ENCODE data around the gene CST7. TPM values are rescaled to one million over a fixed set of nuclear protein-coding genes. Genes with fewer than 3 reads are reported as not detected.
A peak's percentile ranks its signal among the peaks of the same experiment; 100 is the strongest.

CST7 gene
- total RNA-seq, 1 donor from 2014 or later: not detected

- H3K4me3 Mint-ChIP-seq (ENCODE audit: unreplicated experiment): no peak overlapping the region
- peaks cover 37% of the 10 kb centered on the region for H3K36me3 Mint-ChIP-seq (ENCODE audit: unreplicated experiment)
- H3K9me3 Mint-ChIP-seq (ENCODE audit: unreplicated experiment): peaks cover 8% of the 10 kb centered on the region
- no peak overlapping the region for H3K27ac Mint-ChIP-seq (ENCODE audit: unreplicated experiment)
- no peak for TF ChIP-seq CTCF (IDR thresholded peaks at IDR 0.05; ENCODE audit: partially characterized antibody, unreplicated experiment)
- no peak for DNase-seq
- H3K27me3 Mint-ChIP-seq (ENCODE audit: unreplicated experiment): peaks cover 6% of the 10 kb centered on the region
- peaks cover 16% of the 10 kb centered on the region for H3K4me1 Mint-ChIP-seq (ENCODE audit: low read depth, unreplicated experiment)
Observed at GRCh38 chr20:24981790-24982189, 32.7 kb downstream of the CST7 start.

GRCh38 chr20:24983896-24984295 is 34.8 kb downstream of the CST7 start:
- no peak for DNase-seq
- Mint-ChIP-seq H3K36me3 (ENCODE audit: unreplicated experiment) (peaks cover 30% of the 10 kb centered on the region), H3K4me1 (ENCODE audit: low read depth, unreplicated experiment) (peaks cover 25% of the 10 kb centered on the region)

GRCh38 chr20:24984961-24985640 is 36.0 kb downstream of the CST7 start:
- no peak for DNase-seq
- H3K4me3 Mint-ChIP-seq (ENCODE audit: unreplicated experiment): no peak overlapping the region
- H3K36me3 Mint-ChIP-seq (ENCODE audit: unreplicated experiment): peaks cover 18% of the 10 kb centered on the region
- peaks cover 2% of the 10 kb centered on the region for H3K27me3 Mint-ChIP-seq (ENCODE audit: unreplicated experiment)
- no peak for TF ChIP-seq CTCF (IDR thresholded peaks at IDR 0.05; ENCODE audit: partially characterized antibody, unreplicated experiment)
- peaks cover 6% of the 10 kb centered on the region for H3K9me3 Mint-ChIP-seq (ENCODE audit: unreplicated experiment)
- peaks cover 31% of the 10 kb centered on the region for H3K4me1 Mint-ChIP-seq (ENCODE audit: low read depth, unreplicated experiment)
- H3K27ac Mint-ChIP-seq (ENCODE audit: unreplicated experiment): peak overlapping the region; percentile 49

More at GRCh38 chr20:24983896-24984295, 34.8 kb downstream of the CST7 start:
- Mint-ChIP-seq H3K9me3 (ENCODE audit: unreplicated experiment) (peaks cover 6% of the 10 kb centered on the region), H3K4me3 (ENCODE audit: unreplicated experiment) (no peak overlapping the region), H3K27me3 (ENCODE audit: unreplicated experiment) (peaks cover 6% of the 10 kb centered on the region), H3K27ac (ENCODE audit: unreplicated experiment) (no peak overlapping the region)
- no peak for TF ChIP-seq CTCF (IDR thresholded peaks at IDR 0.05; ENCODE audit: partially characterized antibody, unreplicated experiment)

- no peak for DNase-seq
- H3K36me3 Mint-ChIP-seq (ENCODE audit: unreplicated experiment): peaks cover 14% of the 10 kb centered on the region
- H3K27ac Mint-ChIP-seq (ENCODE audit: unreplicated experiment): no peak overlapping the region
- H3K9me3 Mint-ChIP-seq (ENCODE audit: unreplicated experiment): peaks cover 9% of the 10 kb centered on the region
- no peak for TF ChIP-seq CTCF (IDR thresholded peaks at IDR 0.05; ENCODE audit: partially characterized antibody, unreplicated experiment)
- H3K4me1 Mint-ChIP-seq (ENCODE audit: low read depth, unreplicated experiment): peaks cover 38% of the 10 kb centered on the region
- peaks cover 2% of the 10 kb centered on the region for H3K27me3 Mint-ChIP-seq (ENCODE audit: unreplicated experiment)
- no peak overlapping the region for H3K4me3 Mint-ChIP-seq (ENCODE audit: unreplicated experiment)
Observed at GRCh38 chr20:24985802-24986201, 36.7 kb downstream of the CST7 start.

DNA sequence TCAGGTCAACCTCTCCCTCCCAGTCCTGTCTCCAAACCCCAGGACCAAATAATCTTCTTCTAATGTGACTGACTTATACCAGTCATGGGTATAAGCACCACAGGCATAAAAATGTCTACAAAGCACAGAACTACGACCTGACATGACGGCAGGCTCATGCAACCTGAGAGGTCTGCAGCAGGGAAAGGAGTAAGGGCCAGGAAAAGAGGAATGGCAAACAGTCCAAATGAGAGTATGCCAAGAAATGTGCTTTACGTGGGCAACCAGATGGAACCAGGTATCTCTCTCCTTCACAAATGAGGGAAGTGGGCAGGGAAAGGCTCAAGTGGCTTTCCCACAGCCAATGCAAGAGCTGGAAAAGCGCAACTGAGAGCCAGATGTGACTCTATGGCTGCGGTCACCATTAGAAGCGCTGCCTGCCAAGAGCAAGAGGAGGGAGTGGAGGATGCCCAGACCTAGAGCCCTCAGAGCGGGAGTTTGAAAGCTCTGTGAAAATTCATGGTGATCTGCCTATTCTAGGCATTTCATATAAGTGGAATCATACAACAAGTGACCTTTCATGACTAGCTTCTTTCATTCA is 37.5 kb downstream of the CST7 start:
- Mint-ChIP-seq H3K4me3 (ENCODE audit: unreplicated experiment) (no peak overlapping the region), H3K36me3 (ENCODE audit: unreplicated experiment) (peaks cover 7% of the 10 kb centered on the region), H3K9me3 (ENCODE audit: unreplicated experiment) (peaks cover 8% of the 10 kb centered on the region), H3K27me3 (ENCODE audit: unreplicated experiment) (peaks cover 2% of the 10 kb centered on the region), H3K27ac (ENCODE audit: unreplicated experiment) (no peak overlapping the region), H3K4me1 (ENCODE audit: low read depth, unreplicated experiment) (peaks cover 42% of the 10 kb centered on the region)
- no peak for TF ChIP-seq CTCF (IDR thresholded peaks at IDR 0.05; ENCODE audit: partially characterized antibody, unreplicated experiment)
- no peak for DNase-seq

All from glutamatergic neuron (in vitro differentiated cells).